Amniotic epithelial cell (primary cell): ENCODE results near the gene FAM117A.
A peak's percentile ranks its signal among the peaks of the same experiment; 100 is the strongest.
"Not testable (repeated sequence)": the region's sequence is repeated elsewhere in the genome, so short reads cannot be mapped to it uniquely, and the experiment has no call there.

ENCODE experiments used
- DNase-seq: peaks from one replicate; pipeline ENCODE4 v3.0.0-alpha.2; 2010; ENCODE audit warnings: low read depth

The FAM117A gene

DNA sequence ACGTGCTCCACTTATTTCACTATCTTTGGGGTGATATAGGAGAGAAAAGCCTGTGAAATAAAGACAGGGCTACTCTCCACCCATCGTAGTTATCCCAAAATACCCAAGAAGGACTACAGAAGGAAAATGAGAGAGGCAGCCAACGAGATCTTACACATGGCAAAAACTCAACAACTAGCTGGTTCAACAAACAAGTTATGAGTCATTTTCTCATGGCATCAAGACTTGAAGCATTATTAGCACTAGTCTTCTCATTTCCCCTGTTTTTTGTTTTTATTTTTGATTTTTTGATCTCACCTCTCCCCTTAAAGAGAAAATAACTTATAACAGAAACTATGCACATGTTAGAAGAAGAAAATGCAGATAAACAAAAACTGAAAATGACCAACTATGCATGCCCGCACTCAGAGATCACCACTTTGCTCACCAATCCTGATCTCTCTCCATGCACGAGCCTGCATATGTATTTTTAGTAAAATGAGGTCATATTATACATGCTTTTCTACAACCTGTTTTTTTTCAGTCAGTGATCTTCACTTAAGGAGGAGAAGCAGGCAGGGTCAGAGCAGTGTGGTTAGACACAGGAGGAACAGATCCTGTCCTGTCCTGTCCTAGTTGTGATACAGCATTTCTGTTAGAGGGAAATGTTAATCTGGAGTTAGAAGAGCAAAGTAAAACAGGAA lies 22.8 kb downstream of the FAM117A start:
- peak; percentile 64 for DNase-seq

DNA sequence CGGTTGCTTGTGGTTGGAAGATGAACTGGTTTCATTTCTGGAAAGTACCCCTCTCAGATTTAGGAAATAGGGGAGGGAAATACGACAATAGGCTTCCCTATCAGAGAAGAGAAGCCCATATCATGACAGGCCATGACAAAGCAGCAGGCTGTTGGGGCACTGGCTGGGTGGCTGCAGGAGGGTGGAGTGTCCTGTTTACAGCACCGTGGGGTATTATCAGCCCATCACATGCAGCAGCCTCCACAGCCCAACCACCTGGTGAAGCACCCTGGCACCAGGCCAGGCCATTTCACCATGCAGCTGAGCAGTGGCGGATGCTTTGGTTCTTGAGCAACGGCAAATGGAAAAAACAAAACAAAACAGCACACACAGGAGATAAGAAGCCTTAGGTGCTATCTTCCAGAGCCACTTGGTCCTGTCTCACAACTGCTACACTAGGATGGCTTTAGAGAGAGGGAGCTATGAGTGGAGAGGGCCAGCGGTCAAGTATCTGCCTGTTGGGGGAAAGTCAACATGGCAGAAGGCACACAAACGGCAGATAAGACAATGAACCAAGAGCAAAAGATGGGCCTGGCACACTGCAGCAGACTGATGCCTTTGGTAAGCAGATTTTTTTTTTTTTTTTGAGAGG lies 24.2 kb downstream of the FAM117A start:
- peak; percentile 97 for DNase-seq

- DNase-seq: no peak
Observed at GRCh38 chr17:49738456-49739163, 25.3 kb downstream of the FAM117A start.

DNA sequence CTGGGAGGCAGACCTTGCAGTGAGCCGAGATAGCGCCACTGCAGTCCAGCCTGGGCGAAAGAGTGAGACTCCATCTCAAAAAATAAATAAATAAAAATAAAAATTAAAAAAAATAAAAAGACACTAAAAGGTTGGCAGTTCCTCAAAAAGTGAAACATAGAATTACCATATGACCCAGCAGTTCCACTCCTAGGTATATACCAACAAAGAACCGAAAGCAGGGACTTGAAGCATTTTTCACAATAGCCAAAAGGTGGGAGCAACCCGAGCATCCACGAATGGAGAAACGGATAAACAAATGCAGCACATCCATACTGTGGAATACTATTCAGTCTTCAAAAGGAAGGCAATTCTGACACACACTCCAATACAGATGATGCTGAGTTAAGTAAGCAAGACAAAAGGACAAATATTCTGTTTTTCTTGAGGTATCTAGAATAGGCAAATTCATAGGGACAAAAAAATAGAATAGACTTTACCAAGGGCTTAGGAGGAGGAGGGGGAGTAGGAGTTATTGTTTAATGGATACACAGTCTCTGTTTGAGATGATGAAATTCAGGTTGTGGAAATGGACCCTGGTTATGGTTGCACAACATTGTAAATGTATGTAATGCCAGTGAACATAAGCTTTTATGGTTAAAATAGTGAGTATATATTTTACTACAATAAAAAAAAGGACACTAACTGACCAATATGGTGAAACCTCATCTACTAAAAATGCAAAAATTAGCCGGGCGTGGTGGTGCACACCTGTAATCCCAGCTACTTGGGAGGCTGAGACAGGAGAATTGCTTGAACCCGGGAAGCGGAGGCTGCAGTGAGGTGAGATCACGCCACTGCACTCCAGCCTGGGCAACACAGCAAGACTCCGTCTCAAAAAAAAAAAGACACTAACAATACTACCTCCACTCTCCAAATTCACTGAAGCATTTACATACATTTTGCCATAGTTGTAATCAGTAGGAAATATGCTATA lies 29.1 kb downstream of the FAM117A start:
- DNase-seq: no peak

DNA sequence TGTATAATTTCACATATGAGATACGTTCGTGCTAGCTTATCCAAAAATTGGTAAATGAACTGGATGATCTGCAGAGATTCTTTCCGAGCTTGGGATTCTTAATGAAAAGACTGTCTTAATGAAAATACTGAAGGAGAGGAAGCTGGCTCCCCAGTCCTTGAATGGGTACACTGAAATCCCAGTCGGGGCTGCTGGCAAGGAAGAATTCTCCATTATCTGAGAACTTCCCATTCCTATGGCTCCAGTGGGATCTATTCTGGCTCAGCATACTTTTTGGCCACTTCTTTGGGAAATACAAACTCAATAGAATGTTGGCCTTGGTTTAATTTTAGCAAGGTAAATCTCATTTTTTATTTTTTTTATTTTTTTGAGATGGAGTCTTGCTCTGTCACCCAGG lies 32.5 kb downstream of the FAM117A start:
- no peak for DNase-seq

DNA sequence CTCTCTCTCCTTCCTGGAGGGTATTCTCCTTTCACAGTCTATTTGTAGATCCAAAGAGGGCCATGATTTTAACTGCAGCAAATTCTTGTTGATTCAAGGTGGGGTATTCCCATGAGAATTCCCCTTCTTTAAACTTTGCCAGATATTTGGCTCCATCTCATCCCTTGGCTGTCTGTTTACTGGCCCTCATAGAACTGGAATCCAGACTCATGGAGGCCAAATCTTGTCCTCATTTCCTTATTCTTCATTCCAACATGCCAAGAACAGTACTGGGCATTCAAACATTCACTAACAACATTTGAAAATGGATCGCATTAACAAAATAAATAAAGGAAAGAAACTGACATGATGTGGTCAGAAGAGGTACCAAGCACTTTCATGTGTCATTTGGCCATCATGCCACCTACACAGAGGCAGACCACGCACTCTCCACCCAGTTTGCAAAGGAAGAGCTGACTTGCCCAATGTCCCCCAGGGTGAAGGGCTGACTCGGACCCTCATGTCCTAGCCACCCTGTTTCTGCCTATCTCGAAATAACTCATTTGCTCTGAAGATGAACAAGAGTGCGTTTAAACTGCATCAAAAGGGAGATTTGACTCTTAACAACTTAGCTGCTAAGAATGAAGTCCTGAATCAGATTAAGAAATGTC lies 33.0 kb downstream of the FAM117A start:
- DNase-seq: no peak

DNA sequence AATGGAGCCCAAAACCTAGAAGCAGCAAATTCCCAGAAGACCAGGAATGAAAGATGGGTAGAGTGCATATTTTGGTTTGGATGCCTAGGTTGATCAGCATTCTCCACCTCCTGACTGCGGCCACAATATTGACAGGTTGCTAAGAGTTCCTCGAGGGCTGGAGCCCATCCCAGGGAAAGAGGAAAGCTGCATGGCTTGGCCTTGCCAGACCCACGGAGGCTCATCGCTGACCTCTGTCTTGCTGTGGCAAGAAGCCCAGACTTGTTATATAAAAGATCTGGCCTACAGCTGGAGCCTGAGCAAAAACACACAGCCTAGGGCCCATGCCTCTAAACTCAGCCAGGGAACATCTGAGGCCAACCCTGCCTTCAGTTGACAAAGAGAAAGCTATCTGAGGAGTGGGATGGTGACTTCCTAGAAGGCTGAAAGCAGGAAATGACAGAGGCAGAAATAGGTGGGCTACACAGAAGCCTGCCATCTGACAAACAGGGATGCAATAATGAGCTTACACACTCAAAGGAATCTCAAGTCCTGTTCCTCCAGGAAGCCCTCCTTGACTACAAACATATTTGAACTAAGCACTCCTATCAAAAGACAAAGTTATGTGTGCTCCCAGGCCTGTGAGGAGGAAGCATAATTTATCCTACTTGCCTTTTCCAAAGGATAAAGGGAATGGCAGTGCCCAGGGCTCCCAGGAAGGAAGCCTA lies 33.7 kb downstream of the FAM117A start:
- DNase-seq: peak; percentile 53

DNA sequence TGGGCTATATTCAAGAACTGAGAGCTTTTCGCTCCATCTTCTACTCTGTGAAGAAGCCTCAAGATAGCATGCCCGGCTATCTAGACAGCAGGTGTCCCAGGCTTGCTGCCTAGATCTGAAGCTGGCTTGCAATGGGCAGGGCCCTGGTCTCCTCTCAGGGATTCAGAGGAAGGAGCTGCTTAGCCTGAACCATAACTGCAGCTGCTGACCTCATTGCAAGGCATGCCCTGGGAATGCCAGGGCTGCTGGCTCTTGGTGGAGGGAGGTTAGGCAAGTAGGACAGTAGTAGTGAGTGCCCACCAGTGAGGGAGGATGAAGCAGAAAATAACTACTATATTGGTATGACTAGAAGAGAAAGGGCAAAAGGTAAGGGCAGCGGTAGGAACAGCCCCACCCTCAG lies 34.9 kb downstream of the FAM117A start:
- DNase-seq: no peak

GRCh38 chr17:49728425-49728824 lies 35.5 kb downstream of the FAM117A start:
- no peak for DNase-seq

DNA sequence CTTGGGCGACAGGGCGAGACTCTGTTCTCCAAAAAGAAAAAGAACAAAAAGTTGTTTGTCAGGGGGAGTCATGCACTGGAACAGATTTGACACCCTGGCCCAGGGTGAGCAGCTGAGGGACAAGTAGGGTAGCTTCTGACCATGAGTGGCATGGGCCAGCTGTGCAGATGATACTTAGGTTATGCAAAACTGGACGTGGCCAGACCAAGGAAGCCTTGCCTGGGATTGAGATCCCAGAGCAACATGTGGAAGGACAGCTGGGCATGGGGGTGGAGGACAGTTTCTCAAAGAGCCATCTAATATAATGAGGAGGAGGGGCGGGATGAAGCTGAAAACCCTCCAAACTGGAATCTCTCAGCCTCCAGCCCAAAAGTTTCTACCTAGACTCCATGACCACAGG lies 36.6 kb downstream of the FAM117A start:
- DNase-seq: no peak

DNA sequence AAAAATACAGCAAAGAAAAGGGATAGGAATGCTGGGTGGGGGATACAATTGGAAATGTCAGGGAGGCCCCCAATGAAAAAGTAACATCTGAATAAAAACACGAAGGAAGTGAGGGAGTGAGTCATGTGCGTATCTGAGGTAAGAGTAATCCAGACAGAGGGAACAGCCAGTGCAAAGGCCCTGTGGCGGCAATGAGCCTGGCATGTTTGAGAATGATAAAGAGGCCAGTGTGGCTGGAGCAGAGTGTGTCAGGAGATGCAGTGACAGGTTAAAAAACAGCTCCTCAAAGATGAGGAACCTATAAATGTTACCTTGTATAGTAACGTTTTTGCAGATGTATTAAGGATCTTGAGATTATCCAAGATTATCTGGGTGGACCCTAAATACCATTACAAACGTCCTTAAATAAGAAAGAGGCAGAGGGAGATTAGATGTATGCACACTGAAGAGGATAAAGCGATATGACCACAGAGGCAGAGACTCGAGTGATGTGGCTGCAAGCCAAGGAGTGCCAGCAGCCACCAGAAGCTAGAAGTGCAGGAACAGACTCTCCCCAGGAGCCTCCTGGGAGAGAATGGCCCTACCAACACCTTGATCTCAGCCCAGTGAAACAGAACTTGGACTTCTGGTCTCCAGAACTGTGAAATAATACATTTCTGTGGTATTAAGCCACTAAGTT lies 38.3 kb downstream of the FAM117A start:
- no peak for DNase-seq

- not testable (repeated sequence) for DNase-seq
Observed at GRCh38 chr17:49724552-49724951, 39.4 kb downstream of the FAM117A start.

DNA sequence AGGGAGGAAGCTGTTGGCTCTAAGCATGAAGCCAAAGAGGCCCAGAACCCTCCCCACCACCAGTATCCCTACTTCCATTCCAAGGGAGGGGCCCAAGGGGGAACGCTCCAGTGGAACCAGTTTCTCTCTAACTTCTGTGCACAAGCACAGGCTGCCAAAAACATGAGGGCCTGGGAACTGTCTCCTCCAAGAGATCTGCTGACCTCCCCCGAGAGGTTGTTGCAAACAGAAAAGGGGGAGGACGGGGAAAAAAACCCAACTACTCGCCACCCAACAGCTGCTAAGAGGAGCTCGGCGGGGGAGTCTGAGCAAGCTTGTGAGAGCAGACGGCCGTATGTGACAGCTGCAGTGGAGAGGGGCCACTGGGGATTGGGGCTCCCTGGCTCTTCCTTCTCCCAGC lies 40.5 kb downstream of the FAM117A start:
- DNase-seq: peak; percentile 48

DNA sequence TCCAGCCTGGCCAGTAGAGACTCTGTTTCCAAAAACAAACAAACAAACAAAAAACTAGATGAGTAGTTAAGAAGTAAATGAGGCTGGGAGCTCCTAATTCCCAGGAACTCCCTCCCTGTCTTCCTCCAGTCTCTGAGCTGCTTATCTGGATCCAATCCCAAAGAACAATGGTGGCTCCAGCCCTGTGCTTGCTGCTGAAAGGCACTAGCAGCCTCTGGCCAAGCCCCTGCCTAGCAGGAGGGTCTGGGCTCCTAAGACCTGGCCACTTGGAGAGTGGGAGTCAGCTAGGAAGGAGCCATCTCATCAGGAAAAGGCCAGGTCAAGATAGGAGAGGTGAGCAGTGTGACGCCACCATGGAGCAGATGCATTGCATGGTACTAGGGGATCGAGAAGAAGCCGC lies 41.9 kb downstream of the FAM117A start:
- no peak for DNase-seq

- no peak for DNase-seq
Observed at GRCh38 chr17:49717371-49717861, 46.5 kb downstream of the FAM117A start.

- DNase-seq: no peak
Observed at GRCh38 chr17:49716668-49717364, 47.1 kb downstream of the FAM117A start.

GRCh38 chr17:49715717-49716279 lies 48.1 kb downstream of the FAM117A start:
- no peak for DNase-seq

DNA sequence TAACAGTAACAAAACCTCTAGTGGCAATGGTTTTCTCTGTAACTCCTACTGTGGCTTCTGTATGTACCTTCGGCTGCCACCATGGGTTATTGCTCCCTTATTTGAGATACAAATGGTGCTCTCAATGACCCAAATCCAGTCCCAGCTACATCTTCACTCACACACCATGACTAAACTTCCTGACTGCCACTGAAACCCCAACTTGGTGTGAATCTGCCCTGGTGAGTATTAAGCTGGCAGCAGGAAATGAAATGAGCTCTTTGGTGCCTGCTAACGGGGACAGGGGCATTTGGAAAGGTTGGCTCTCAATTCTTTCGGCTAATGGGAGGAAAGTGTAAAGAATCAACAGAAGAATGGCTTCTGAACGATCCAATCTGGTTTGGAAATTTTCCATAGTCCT lies 48.7 kb downstream of the FAM117A start:
- no peak for DNase-seq

GRCh38 chr17:49708515-49709183 lies 55.3 kb downstream of the FAM117A start:
- DNase-seq: peak; percentile 55
